NCI-H446 treated with DMSO at 0.1 percent for 48 hours (cell line): Measurements from ENCODE around the gene CA5B.
"Not testable (repeated sequence)": the region's sequence is repeated elsewhere in the genome, so short reads cannot be mapped to it uniquely, and the experiment has no call there.

Source experiments
- DNase-seq: peaks from one replicate; lab custom pipeline; 2025; lab: John Stamatoyannopoulos, UW

Gene CA5B

DNA sequence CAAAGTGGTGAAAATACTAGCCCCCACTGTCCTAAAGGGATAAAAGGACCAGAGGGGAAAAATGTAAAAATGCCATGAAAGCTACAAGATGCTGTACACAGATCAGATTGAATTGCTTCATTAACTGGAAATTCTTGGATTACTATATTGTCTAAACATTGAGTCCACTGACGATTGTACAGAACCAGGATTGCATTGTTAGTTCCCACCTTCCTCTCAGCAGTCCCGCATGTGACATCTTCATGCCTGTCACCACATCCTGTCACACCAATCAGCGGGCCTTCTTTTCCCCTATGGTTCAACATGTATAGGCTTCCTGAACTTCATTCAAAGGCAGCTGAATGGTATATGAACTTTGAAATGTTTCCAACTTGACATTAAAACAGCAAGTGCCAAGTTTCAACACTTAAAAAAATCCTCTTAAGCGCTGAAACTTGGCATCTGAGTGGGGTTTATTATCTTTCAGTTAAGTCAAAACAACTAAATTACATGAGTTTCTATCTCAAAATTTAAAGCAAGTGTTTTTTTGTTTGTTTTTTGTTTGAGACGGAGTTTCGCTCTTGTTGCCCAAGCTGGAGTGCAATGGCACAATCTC lies 76.8 kb downstream of the CA5B start:
- no peak for DNase-seq

DNA sequence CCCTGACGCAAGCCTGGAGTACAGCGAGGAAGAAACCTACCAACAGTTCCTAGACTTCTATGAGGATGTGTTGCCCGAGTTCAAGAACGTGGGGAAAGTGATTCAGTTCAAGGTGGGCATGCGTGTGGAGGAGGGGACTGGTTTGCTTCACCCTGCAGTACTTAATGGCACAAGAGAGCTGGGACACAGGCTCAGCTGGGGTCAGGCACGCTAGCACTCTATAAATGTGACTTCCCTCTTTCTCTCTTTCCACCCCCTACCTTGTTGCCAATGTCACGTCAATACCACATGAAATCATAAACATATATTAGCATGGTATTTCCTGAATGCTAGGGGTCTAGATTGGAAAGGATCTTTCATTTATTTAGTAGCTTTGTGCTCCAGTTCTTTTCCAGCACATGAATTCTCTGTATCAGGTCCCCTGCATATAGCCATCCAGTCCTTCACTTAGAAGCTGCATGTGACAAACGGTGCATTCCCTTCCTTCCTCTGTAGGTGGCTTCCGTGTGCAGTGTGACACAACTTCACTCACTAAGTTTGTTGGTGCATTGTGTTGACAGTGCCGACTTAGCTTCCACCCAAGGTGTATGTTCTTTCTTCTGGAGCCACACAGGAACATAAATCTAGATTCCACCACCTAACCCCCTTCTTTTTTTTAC lies 77.8 kb downstream of the CA5B start:
- DNase-seq, result no peak

DNA sequence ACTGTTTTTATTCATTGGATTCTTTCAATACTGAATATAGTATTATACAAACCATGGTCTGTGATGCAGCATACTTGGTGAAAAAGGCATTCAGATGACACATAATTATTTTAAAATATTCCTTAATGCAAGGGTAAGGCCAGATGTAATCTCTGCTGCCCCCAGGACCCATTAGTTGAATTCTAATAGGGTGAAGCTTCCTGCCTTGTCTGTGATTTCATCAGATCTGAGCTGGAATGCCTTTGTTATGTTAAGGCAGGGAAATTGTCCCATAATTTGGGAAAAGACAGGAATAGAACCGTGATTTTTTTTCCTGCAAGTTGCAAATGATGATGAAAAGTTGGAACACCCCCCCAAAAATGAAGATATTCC lies 78.4 kb downstream of the CA5B start:
- no peak for DNase-seq

DNA sequence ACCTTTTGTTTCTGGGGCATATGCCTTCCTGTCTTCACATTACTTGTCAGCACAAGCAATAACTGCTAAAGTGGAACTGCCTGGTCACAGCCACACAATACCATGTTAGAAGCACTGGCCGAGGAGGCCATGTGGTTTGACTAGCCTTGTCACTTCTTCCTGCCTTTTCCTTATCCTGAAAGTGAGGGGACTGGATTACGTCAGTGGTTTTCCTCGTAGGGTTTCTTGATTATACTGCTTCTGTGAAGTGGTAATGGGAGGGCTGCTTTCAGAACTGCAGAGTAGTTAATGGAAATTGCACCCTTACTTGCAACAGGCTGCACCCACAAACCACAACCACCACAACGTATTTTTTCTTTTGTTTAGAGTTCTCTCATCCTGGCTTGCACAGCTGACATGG lies 78.8 kb downstream of the CA5B start:
- DNase-seq, result no peak

DNA sequence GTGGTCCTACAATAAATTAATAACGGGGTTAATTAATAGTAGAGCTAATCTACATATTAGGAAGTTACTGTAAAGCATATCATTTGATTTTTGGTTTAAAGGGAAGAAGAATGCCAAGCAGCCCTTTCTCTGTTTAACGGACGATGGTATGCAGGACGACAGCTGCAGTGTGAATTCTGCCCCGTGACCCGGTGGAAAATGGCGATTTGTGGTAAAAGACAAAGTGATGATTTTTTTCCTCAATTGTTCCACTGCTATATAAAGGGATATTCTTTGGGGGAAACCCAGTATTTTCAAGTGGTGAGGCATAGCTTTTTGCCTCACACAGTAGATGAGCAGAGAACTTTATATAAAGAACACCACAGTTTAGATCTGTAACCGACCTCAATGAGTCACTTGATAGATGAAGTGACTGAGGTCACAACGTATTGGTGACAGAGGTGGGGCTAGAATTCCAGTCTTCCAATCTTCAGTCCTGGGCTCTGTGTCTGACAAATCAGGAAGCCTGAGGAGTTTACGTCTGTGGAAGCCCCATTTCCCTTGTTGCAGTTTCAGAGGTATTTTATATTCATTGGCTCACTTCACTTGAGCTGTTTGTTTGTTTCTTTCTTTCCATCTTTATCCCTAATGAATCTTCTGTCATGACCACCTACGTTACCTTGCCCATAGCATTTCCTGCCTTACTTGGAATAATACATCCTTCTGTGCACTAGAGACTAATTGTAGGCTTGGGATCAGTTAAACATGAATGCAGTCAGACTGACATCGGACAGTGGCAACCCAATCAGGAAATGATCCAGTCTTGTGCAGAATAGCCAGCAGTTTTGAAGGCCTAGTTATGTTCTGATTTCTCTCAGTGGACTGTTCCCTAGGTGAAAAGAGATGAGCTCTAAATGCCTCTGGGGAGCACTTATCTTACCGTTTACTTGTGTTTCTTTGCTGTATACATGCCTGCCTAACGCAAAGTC lies 82.3 kb downstream of the CA5B start:
- DNase-seq, result no peak

DNA sequence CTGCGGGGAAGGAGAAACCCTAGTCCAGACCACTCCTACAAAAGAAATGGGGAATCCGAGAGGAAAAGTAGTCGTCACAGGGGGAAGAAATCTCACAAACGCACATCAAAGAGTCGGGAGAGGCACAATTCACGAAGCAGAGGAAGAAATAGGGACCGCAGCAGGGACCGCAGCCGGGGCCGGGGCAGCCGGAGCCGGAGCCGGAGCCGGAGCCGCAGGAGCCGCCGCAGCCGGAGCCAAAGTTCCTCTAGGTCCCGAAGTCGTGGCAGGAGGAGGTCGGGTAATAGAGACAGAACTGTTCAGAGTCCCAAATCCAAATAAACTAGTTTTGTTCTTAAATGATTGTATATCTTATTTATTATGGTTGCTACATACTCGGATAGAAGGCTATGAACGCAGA lies 84.9 kb downstream of the CA5B start:
- no peak for DNase-seq

DNA sequence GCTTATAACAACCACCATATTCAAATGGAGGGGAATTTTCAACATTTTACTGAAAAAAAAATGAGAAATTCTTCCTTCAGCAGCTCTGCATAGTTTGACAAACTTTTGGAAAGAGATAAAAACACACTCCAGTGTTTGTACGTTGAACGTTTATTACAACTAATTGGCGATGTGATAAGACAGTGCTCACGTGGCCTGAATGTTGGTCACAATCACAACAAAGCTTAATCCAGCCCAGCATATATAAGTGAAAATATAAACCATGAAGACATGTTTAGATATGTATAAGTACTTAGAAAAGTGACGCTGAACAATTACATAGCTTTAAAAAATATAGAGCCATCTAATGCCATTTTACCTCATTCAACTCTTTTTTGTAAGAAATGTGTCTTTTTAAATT lies 87.9 kb downstream of the CA5B start:
- no peak for DNase-seq

DNA sequence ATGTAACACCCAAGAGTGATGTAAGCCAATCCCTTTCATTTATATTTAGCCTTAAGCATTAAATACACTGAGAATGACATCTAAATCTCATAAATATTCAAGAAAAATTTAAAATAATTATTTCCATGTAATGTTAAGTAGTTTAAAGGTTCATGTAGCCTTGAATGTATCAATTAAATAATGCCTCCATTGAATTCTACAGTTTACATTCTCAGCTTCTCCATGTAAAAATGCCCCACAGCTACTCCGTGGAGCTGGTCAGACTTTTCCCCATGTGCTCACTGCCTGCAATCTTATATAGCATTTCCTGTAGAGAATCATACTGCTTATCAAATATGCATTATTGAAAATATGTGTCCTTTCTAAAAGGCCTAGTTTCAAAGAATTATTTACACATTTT lies 91.1 kb downstream of the CA5B start:
- DNase-seq, result no peak

DNA sequence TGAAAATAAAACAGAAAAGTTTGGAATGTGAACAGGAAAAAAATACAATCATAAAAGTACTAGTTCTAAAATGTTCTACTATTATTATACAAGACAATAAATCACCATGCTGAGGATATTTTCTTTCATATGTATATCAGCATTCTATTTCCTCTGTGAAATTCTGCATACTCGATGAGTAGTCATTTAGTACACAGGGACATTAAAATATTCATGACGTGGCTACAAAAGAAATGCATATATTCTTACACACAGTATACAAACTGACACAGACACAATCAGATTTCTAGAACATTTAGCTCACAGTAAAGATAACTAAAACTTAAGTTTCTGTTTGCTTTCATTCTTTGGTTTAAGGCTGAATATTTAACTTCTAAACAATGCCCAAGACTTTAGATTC lies 93.3 kb downstream of the CA5B start:
- DNase-seq, result not testable (repeated sequence)

DNA sequence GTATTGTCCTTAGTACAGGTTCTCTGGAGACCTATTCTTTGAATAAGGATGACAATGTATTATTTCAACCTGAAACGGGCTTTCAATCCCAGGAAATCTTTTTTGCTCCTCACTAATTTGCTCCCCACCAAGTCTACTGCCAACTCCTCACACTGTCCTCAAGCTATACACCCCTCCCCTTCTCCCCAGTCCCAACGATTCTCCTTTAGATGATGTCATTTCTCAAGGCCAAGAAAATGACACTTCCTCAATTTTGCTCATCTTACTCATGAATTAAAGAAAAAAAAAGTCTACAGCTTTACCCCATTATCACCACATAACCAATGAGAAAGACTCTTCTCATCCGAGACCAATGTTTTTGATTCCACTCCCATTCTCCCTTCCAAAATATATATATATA lies 96.0 kb downstream of the CA5B start:
- DNase-seq, result no peak

DNA sequence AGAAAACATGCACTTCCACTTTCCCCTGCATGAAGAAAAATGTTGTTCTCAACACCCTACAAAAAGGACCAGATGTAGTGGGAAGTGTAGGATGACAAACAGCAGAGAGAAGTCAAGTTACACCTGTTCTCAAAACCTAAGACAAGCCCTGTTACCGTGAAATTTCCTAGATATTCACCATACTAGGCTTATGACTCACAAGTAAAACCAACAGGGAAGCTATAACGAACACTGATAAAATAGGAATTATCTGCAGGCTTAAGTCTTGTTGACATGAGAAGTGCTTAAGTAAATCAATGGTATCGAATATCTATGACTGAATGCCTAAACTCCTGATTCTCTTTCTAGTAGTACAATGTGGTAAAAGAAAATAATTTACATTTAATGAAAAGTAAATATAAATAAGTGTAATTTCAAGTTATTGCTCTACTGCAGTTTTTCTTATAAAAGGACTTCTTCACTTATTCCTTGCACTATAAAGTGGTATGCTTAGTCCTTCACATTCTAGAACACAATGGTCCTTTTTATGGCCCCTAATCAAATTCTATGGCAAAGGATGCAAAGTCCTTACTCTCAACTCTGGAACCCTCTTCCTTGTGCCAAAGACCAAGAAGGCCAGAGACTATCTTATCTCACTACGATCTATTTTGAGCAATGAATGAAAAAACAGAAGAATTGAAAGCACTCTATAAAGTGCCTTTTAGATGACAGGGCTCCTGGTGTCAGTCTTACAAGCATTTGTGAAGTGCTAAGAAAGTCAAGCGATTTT lies 96.9 kb downstream of the CA5B start:
- DNase-seq, result no peak
